Endothelial cell of umbilical vein (primary cell): ENCODE data around the gene GCM1. TPM values are rescaled to one million over a fixed set of nuclear protein-coding genes. Genes with fewer than 3 reads are reported as not detected.

ENCODE experiments used
- BruUV-seq: library from RNA; stranded (reverse); fragments of 400-500 nt; replicated peaks from 2 replicates; lab custom pipeline; 2021; lab: Mats Ljungman, UMichigan
- CTCF ChIA-PET: fragments of 300-600, 350-600 bp; sonication (Branson Sonifier 250); formaldehyde crosslinking; loops from one replicate; lab custom pipeline; 2021; ENCODE audit warnings: antibody characterized with exemption, inconsistent platforms; lab: Charles Lee
- POLR2A ChIA-PET: fragments of 300-600, 350-600 bp; sonication (Branson Sonifier 250); formaldehyde crosslinking; loops from one replicate; lab custom pipeline; 2021; ENCODE audit warnings: antibody characterized with exemption, inconsistent platforms; lab: Charles Lee
- DNase-seq: peaks from one replicate; pipeline ENCODE4 v3.0.0-alpha.2; 2011; ENCODE audit warnings: low read depth, low spot score
- FAIRE-seq: peaks from 2 replicates; lab custom pipeline; 2011; peaks lifted over from hg19 to GRCh38; lab: Jason Lieb, UNC
- H2AFZ ChIP-seq: 2 replicates; pipeline ENCODE4 v1.6.0; 2012; ENCODE audit warnings: low read depth, low read length, control low read depth, inconsistent platforms
- H3K27ac ChIP-seq: 2 replicates; pipeline ENCODE4 v1.5.1; 2011; ENCODE audit warnings: low read depth, mild to moderate bottlenecking, control low read depth, low read length, moderate library complexity; ENCODE audit not compliant: insufficient read depth
- H3K27me3 ChIP-seq, 2 experiments: 2 replicates each; pipeline versions ENCODE4 v1.6.0 to v1.6.1; 2011; ENCODE audit warnings: low read length in 2 of 2, mixed read lengths in 1 of 2; ENCODE audit not compliant: control insufficient read depth in 2 of 2, insufficient read depth in 2 of 2
- H3K36me3 ChIP-seq, 2 experiments: 2 replicates in 1 of 2; 3 replicates in 1 of 2; pipeline ENCODE4 v1.5.1; 2011; ENCODE audit warnings: low read length in 2 of 2, mild to moderate bottlenecking in 1 of 2, moderate library complexity in 1 of 2; ENCODE audit not compliant: control insufficient read depth in 2 of 2, insufficient read depth in 2 of 2; ENCODE audit errors: extremely low read depth in 1 of 2
- H3K4me1 ChIP-seq: 3 replicates; pipeline ENCODE4 v1.5.1; 2011; ENCODE audit warnings: mild to moderate bottlenecking, low read length; ENCODE audit not compliant: control insufficient read depth, insufficient read depth; ENCODE audit errors: extremely low read depth
- H3K4me2 ChIP-seq: 2 replicates; pipeline ENCODE4 v1.6.1; 2011; ENCODE audit warnings: low read length, control low read depth, mixed read lengths; ENCODE audit not compliant: insufficient read depth
- H3K4me3 ChIP-seq, 3 experiments: fragments of 200-600 bp in 1 of 3; sonication (generic), shearing (Covaris generic) in 1 of 3; replicated peaks in 1 of 3; 2 replicates each; pipeline ENCODE4 v1.5.1; 2011 to 2016; ENCODE audit warnings: control low read depth in 3 of 3, low read length in 3 of 3, mild to moderate bottlenecking in 2 of 3, inconsistent platforms in 1 of 3, low read depth in 1 of 3, moderate library complexity in 1 of 3; ENCODE audit not compliant: insufficient read depth in 1 of 3
- H3K79me2 ChIP-seq: 2 replicates; pipeline ENCODE4 v1.6.0; 2012; ENCODE audit warnings: low read length, inconsistent platforms; ENCODE audit not compliant: control insufficient read depth, insufficient read depth
- H3K9ac ChIP-seq: replicated peaks from 2 replicates; pipeline ENCODE3; 2011; ENCODE audit warnings: low read length, control low read depth; ENCODE audit not compliant: insufficient read depth; ENCODE audit errors: extremely low read depth
- H3K9me1 ChIP-seq: replicated peaks from 3 replicates; pipeline ENCODE4 v1.6.0; 2011; ENCODE audit warnings: mild to moderate bottlenecking, low read length; ENCODE audit not compliant: control insufficient read depth, insufficient read depth; ENCODE audit errors: extremely low read depth
- H3K9me3 ChIP-seq: replicated peaks from 2 replicates; pipeline ENCODE4 v1.5.1; 2012; ENCODE audit warnings: low read length, inconsistent platforms; ENCODE audit not compliant: control insufficient read depth, insufficient read depth
- H4K20me1 ChIP-seq: replicated peaks from 2 replicates; pipeline ENCODE3; 2011; ENCODE audit warnings: mild to moderate bottlenecking, low read length; ENCODE audit not compliant: control insufficient read depth, insufficient read depth; ENCODE audit errors: extremely low read depth
- CTCF ChIP-seq, 2 donors: IDR thresholded peaks; 1 replicate in 1 of 2; 2 replicates in 1 of 2; pipeline ENCODE4 v1.5.1; 2011; ENCODE audit warnings: low read length in 2 of 2, mild to moderate bottlenecking in 2 of 2, moderate library complexity in 2 of 2, control low read depth in 1 of 2, inconsistent platforms in 1 of 2, low read depth in 1 of 2; ENCODE audit not compliant: insufficient read depth in 1 of 2; ENCODE audit errors: extremely low read depth in 1 of 2
- EZH2 ChIP-seq: IDR thresholded peaks from 2 replicates; pipeline ENCODE4 v1.6.1; 2012; ENCODE audit warnings: borderline replicate concordance, low read depth, mild to moderate bottlenecking, moderate library complexity, low read length, inconsistent platforms; ENCODE audit not compliant: severe bottlenecking
- FOS ChIP-seq: IDR thresholded peaks from 2 replicates; pipeline ENCODE4 v1.6.1; 2011; ENCODE audit warnings: mild to moderate bottlenecking, low read length, moderate library complexity, borderline replicate concordance; ENCODE audit not compliant: insufficient read depth
- GATA2 ChIP-seq: IDR thresholded peaks from 2 replicates; pipeline ENCODE4 v1.7.0; 2011; ENCODE audit warnings: low read depth, mild to moderate bottlenecking, moderate library complexity, mixed read lengths, low read length; ENCODE audit not compliant: insufficient read length, insufficient read depth
- JUN ChIP-seq: IDR thresholded peaks from 2 replicates; pipeline ENCODE4 v1.6.1; 2011; ENCODE audit warnings: borderline replicate concordance, low read depth; ENCODE audit not compliant: insufficient read length, insufficient read depth
- MAX ChIP-seq: IDR thresholded peaks from 2 replicates; pipeline ENCODE4 v1.6.1; 2011; ENCODE audit not compliant: insufficient read depth, insufficient read length
- MYC ChIP-seq: IDR thresholded peaks from one replicate; pipeline ENCODE4 v1.6.1; 2011; ENCODE audit warnings: mild to moderate bottlenecking, low read depth, low read length
- POLR2A ChIP-seq: IDR thresholded peaks from 2 replicates; pipeline ENCODE4 v1.6.1; 2012; ENCODE audit warnings: low read depth, mild to moderate bottlenecking, control low read depth, low read length
- POLR2AphosphoS5 ChIP-seq: IDR thresholded peaks from 2 replicates; pipeline ENCODE4 v1.6.1; 2012; ENCODE audit warnings: low read depth, mild to moderate bottlenecking, control low read depth, low read length, moderate library complexity; ENCODE audit not compliant: insufficient read depth
- dilution Hi-C: fragments of 300-500 bp; cut with MboI; formaldehyde crosslinking; loops from one replicate; pipeline ENCODE4 v1.15.0; 2019; ENCODE audit warnings: low sequenced_read_pairs; ENCODE audit not compliant: extremely low pct_ligation_motif_present
- intact Hi-C: fragments of 100-400 bp; cut with micrococcal nuclease; formaldehyde crosslinking; loops from one replicate; pipeline ENCODE4 v1.10.0; 2022
- polyA plus RNA-seq, 4 experiments: library from polyadenylated mRNA; depleted of rRNA in 3 of 4; stranded (reverse) in 3 of 4; unstranded in 1 of 4; fragments of >200 nt; gene quantifications; 2 replicates each; pipeline versions ENCODE4 v1.2.1 to v1.2.3, GENCODE V29; 2011 to 2012; ENCODE audit warnings: missing spikeins in 1 of 4
- total RNA-seq: library from RNA; stranded (reverse); gene quantifications from 2 replicates; pipeline ENCODE4 v1.2.3, GENCODE V29; 2021

GCM1 gene
- total and polyA plus RNA-seq, 2 donors (not counting 3 experiments of a cell fraction or from before 2014, with no cell fraction given), result not detected

- peaks cover 20% of the 10 kb centered on the region in 2 experiments for H3K36me3 ChIP-seq
- DNase-seq (no peak), FAIRE-seq (no peak)
- TF ChIP-seq MAX, result no peak
- no peak for TF ChIP-seq EZH2
- TF ChIP-seq POLR2A, result no peak
- no peak for TF ChIP-seq CTCF (IDR thresholded peaks at IDR 0.05; ENCODE audit: extremely low read depth in 1 of 2, insufficient read depth in 1 of 2, low read depth in 1 of 2, low read length in 2 of 2)
- no peak for TF ChIP-seq POLR2AphosphoS5
- no peak for TF ChIP-seq FOS
- H3K27me3 ChIP-seq, result no peaks in the 10 kb centered on the region
- H3K9ac ChIP-seq, result no peak overlapping the region
- intact Hi-C loops, result no loop called here
- H3K4me2 ChIP-seq, result no peak overlapping the region
- H3K9me1 ChIP-seq, result no peaks in the 10 kb centered on the region
- POLR2A ChIA-PET, result no interaction called here
- dilution Hi-C loops, result no loop called here
- CTCF ChIA-PET, result no interaction called here
- no peaks in the 10 kb centered on the region for H3K79me2 ChIP-seq
- H3K4me1 ChIP-seq, result no peaks in the 10 kb centered on the region
- no peak overlapping the region for H3K4me3 ChIP-seq
- no peaks in the 10 kb centered on the region for H3K9me3 ChIP-seq
- BruUV-seq, result no TSS peak
- H4K20me1 ChIP-seq, result no peaks in the 10 kb centered on the region
- no peak overlapping the region for H2AFZ ChIP-seq
- no peak overlapping the region for H3K27ac ChIP-seq
Measured at GRCh38 chr6:53089948-53090347, 58.7 kb downstream of the GCM1 start.

- dilution Hi-C loops (no loop called here), intact Hi-C loops (no loop called here)
- H3K9me1 ChIP-seq, result no peaks in the 10 kb centered on the region
- no peaks in the 10 kb centered on the region for H3K4me1 ChIP-seq
- H3K4me2 ChIP-seq, result no peak overlapping the region
- CTCF ChIA-PET, result no interaction called here
- H4K20me1 ChIP-seq, result no peaks in the 10 kb centered on the region
- H3K9ac ChIP-seq, result no peak overlapping the region
- H3K27ac ChIP-seq, result no peak overlapping the region
- H3K4me3 ChIP-seq, result no peak overlapping the region
- TF ChIP-seq GATA2 (no peak), EZH2 (no peak), CTCF (IDR thresholded peaks at IDR 0.05; ENCODE audit: extremely low read depth in 1 of 2, insufficient read depth in 1 of 2, low read depth in 1 of 2, low read length in 2 of 2) (no peak), JUN (no peak), FOS (no peak), POLR2AphosphoS5 (no peak), MAX (no peak), MYC (no peak), POLR2A (no peak)
- no peaks in the 10 kb centered on the region for H3K27me3 ChIP-seq
- DNase-seq (no peak), FAIRE-seq (no peak)
- H3K79me2 ChIP-seq, result no peaks in the 10 kb centered on the region
- no peak overlapping the region for H2AFZ ChIP-seq
- H3K36me3 ChIP-seq, result peaks cover 18 to 23% of the 10 kb centered on the region in 2 experiments
- H3K9me3 ChIP-seq, result no peaks in the 10 kb centered on the region
- POLR2A ChIA-PET, result no interaction called here
- BruUV-seq, result no TSS peak
Measured at GRCh38 chr6:53086302-53086701, 62.3 kb downstream of the GCM1 start.
